Kidney glomerular epithelial cell (primary cell): Measurements from ENCODE around the gene SLC44A1.

Experiments
- DNase-seq: peaks from one replicate; lab custom pipeline; 2025; lab: John Stamatoyannopoulos, UW

Gene SLC44A1

DNA sequence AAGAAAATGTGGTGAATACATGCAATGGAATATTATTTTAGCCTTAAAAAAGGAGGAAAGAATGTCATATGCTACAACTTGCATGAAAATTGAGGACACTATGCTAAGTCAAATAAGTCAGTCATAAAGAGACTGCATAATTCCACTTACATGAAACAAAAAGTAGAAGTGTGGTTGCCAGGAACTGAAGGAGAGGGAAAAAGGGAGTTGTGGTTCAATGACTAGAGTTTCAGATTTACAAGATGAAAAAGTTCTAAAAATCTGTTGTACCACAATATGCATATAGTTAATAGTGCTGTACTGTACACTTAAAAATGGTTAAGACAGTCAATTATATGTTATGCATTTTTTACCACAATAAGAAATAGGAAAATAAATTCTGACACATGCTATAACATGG lies 95.4 kb downstream of the SLC44A1 start:
- no peak for DNase-seq

DNA sequence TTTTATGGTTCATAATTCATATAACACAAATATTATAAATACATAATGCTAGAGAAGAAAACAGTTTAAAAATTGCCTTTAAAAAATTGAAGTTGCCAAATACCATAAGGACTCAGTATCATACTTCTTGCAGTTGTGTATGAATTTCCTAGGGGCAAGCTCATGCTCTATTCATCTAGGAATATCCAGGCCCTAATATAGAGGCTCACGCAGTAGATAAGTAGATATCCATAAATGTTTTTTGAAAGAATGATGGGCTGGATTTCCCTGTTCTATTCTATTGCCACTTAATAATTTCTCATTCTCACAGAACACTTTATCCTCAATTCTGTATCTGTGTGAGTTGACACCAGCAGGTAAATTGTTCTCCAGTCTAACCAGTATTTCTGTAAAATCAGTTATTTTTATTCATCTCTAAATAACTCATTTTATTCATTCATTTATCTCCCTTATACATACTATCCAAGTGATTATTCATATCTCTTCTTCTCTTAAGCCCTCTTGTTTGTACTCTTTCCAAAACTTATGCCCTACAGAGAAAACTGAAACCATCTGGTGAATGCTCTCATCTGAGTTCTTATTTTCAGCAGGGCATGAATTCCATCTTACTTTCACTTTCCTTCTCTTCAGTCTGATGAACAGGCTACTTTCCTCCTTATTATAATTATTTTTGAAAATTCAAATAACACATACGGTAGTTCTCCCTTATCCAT lies 97.1 kb downstream of the SLC44A1 start:
- DNase-seq = no peak

DNA sequence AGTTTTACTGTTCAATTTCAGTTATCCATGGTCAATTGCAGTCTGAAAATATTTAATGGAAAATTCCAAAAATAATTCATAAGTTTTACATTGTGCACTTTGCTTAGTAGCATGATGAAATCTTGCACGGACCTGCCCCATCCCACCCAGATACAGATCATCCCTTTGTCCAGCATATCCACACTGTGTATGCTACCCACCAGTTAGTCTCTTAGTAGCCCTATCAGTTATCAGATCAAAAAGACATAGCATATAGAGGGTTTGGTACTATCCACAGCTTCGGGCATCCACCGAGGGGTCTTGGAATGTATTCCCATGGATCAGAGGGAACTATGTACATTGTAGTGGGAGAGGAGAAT lies 97.7 kb downstream of the SLC44A1 start:
- DNase-seq = no peak

DNA sequence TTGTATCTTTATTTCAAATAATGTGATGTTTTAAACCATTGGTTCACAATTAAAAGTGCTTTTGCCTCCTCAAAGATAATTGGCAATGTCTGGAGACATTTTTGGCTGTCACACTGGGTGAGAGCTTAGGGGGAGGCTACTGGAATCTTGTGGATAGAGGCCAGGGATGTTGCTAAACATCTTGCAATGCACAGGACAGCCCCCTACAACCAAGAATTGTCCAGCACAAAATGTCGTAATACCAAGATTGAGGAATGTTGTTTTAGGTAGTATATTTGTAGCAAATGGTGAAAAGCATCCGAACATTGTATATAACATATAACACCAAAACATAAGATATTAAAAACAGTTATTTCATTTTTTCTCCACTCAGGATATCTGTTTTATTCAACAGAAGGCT lies 99.8 kb downstream of the SLC44A1 start:
- DNase-seq = no peak

DNA sequence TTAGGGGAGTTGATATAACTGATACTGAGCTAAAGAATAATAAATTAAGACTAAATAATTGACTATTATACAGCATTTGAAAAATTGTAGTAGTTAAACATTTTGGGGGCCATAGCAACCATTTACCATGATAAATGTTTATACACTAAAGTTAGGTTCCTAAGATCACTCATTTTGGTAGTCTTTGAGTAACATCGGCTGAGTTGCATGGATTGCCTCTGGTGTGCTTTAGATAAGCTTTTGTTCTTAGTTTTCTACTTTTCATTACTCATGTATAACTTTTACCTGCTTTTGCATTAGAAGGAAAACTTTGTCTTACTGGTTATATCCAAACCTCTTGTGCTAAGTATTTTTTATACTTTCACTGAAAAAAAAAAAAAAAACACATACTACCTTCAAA lies 101.2 kb downstream of the SLC44A1 start:
- DNase-seq = no peak

DNA sequence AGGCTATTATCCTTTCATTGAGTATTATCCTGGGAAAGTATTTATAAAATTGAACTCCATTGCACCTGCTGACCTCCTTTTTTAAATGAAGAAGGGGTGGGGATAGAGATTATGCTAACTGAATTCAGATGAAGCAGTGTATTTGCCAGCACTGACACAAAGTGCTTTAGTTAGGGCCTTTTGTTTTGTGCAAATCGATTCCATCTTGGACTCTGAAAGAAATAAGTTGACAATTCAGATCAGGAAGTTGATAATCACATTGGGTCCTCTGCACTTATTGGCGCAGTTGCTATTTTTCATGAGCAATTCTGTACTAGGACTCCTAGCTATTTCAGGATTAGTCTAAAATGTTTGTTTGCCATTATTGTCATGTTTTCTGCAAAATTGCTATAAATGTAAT lies 101.8 kb downstream of the SLC44A1 start:
- no peak for DNase-seq

DNA sequence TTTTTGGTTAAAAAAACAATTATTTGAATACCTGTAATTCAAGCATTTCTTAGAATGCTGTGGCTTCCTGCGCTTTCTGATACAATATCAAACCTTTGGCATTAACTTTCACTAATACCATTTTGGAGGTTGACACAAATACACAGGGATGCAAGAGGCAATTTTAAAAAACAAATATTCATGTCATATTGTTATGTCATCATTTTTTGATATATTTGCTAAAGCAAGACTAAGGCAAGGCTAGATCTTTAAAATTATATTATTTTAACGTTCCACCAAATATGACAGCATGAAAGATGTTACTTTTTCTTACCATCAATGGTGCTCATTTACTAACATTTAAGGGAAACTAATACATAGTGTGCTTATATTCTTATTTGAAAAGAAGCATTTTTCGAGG lies 110.0 kb downstream of the SLC44A1 start:
- no peak for DNase-seq

DNA sequence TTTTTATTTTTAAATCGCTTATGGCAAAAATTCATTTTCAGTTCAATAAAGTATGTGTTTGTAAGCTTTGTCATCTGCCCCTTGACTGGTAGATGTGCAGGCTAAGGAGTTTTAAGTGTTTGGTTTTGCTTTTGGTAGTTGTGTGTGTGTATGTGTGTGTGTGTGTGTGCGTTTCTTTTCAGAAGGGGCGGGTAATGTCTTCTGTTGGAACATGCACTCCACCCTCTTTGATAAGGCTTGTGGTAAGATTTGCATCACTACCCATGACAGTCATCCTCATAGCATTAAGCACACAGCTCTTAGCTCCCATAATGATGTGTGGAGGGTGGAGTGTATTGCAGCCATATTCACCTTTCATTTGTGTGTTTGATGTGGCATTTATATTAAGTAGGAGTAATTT lies 111.3 kb downstream of the SLC44A1 start:
- DNase-seq = no peak

DNA sequence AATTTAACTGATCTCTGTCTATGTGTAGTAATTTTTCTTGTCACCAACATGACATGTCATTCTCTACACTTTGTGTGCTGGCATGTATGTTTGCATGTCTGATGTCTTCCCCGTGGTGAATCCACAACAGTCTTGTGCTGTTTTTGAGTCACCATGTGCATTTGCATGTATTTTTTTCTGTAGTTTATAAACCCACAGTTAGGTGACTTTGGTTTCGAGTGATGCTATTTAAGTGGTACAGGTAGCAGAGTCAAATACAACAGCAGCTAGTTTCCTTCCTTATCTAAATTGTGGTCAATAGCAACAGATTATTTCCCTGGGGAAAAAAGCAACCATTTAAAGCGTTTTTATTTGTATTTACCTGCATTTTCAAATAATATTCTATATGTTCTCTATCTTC lies 113.5 kb downstream of the SLC44A1 start:
- no peak for DNase-seq

DNA sequence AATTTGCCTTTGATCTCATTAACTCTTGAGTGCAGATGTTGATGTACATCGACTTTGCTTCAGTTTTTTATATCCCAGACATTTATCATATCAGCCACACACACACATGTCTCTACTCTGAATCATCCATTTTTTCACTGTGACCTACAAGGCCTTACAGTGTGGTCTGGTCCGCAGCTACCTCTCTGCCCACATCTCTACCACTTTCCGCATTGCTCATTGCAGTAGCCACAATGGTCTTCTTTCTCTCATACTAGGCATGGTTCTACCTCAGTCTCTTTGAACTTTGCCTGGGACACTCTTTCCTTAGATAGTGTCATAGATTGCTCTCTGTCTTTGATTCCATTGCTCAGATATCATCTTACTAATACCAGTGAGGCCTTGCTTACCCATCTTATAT lies 115.4 kb downstream of the SLC44A1 start:
- DNase-seq = no peak

DNA sequence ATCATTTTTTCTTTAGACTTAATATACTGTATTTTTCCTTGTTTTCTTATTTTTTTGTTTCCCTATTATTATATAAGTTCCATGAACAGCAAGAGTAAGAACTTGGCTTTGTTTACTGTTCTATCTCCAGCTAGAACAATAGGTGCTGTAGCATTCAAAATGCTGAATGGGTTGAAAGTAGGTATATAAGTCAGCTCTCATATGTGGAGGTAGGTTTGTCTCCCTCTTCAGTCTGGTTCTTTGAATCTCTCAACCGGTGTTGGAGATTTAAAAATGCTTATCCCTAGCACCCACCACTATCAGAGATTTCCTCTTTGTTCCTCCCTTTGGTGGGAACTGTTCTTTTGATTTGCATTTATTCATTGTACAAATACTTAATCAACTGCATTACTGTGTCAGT lies 115.9 kb downstream of the SLC44A1 start:
- DNase-seq = no peak

DNA sequence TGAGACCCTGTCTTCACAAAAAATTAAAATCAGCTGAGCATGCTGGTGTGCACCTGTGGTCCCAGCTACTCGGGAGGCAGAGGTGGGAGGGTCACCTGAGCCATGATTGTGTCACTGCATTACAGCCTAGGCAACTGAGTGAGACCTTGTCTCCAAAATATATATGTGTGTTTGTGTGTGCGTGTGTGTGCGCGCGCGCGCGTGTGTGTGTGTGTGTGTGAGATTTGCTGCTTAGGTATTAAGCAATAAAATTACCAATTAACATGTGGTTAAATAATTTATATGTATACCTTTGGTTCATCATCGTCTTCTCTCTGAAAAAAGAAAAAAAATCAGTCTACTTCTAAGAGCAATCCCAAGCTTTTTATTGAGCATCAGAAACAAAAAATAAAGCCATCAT lies 117.4 kb downstream of the SLC44A1 start:
- no peak for DNase-seq

DNA sequence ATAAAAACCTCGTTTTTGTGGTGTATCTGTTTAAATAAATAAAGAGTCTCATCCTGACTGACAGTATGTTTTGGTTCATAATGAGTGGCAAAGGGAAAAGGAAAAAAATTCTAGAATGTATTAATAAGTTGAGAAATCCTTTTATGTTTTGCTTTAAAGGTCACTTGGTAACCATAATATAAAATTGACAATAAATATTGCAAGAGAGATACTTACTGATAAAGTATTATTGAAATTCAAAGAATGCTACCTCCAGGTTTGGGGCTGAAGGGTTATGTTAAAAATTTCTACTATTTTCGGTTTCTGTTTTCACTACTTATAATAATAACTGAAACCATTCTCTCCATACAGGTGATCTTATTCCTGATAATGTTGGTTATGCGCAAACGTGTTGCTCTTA lies 118.0 kb downstream of the SLC44A1 start:
- DNase-seq = no peak

DNA sequence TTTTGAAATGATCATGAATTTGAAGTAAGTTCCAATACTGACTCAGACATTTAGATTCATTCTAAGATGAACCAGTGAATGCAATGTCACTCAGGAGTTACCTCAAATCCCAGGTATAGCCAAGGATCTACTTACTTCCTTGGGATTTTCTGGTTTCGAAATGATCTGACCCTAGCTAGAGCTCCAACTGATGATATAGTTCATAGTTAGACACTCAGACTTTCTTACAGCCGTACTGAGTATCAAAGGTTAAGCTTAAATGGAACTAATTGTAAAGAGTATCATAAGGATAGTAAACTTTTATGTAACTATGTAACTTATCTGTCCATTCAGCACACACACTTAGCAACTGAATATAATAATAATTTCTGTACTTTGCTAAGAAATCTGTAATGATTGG lies 119.4 kb downstream of the SLC44A1 start:
- DNase-seq = no peak

DNA sequence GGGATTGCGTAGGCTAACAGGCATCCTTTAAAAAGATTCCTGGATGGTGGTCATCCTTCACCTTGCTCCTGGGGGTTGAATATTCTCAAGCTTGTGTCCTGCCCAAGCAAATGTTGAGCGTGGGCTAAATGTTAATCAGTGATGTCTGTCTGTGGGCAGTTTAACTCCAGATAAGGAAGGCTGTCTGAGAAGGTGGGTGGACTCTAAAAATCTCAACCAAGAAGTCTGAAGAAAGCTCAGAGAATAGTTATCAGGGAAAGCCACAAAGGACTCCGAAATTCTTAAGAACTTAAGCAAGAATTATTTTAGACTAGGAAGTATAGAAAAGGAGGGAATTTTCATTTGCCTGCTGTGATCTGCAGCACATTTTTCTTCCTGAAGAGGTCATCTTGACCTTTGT lies 125.5 kb downstream of the SLC44A1 start:
- DNase-seq = no peak

DNA sequence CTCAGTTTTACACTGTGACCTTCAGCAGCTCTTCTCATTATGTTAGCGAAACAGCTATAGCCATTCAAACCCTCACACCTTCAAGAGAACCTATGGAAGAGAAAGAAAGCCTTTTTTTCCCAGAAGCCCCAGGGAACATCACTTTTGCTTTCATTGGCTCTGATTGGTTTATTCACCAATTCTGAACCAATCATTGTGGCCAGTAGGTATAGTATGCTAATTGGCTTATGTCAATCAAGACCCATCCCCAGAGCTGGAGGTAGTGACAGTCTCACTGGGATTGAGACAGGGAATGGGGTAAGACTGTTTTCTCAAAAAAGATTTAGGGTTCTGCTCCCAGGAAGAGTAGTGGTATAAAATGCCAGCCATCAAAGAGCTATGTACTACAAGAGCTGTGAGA lies 129.3 kb downstream of the SLC44A1 start:
- no peak for DNase-seq

DNA sequence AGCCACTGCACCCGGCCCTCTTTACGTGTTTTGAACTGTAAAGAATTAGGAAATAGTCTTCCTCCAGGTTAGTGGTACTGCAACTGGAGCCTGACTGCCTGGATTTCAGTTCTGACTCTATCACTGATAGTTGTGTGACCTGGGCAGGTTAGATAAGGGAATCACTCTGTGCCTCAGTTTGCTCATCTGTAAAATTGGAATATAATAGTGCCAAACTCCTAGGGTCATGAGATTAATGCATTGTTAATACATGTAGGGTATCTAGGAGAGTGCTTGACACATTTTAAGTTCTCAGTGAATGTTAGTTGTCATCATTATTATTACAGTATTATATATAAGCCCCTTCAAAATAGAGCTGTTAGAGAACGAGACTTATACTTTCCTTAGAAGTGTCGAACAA lies 130.9 kb downstream of the SLC44A1 start:
- no peak for DNase-seq

DNA sequence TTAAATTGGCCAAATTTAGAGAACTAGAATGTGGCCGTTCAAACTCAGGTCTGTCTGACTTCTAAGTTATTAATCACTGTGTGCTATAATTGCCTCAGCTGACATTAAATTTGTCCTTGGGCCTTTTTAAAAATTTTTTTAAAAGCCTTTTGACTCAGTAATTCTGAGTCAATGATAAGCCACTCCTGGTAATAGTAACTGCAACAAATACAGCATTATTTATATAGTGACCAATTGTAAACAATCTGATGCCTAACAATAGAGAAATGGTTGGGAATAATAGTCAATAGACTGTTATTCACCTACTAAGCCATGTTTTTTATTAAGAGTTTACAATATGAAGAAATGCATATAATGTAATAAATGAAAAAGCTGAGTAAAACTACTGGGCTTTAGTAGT lies 132.4 kb downstream of the SLC44A1 start:
- DNase-seq = no peak

DNA sequence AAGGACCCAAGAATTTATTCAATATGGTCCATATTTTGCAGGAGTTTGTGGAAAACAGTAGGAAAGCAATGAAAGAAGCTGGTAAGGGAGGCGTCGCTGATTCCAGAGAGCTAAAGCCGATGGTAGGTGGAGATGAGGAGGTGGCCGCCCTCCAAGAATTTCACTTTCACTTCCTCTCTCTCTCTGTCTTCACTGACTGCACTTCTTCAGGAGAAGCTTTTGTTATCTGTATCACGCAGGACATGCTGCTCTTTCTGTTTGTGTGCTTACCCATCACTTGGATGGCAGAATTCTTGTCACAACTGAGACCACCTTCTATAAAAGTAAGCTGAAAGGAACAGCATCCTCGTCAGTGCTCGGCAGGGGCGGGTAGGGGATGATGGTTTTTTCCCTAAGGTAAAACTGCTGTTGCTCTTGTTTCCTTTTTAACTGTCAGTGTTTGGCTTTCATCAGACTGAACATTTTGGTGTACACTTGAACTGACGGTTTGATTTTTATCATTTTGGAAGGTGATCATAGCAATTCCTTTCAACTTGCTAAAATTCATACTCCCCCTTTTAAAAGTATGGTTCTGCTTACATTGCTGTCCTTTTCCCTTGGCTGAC lies 141.0 kb downstream of the SLC44A1 start:
- DNase-seq = no peak

DNA sequence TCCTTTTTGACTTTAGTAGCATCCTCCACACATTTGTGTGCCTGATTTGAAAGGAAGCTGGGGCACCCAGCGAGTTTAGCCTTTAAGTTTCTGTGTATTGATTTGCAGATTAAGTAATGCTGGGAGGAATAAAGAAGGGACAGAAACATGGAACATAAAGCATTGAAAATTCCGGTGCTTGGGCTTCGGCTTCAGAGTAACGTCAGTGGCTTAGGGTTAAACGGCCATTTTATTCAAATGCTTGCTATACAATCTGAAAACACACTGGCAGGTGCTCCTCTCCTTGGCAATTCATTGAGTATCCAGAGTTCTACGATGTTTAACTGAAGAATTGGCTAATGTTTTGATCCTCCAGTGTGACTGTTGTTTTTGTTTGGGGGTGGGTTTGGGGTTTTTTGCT lies 145.3 kb downstream of the SLC44A1 start:
- no peak for DNase-seq

DNA sequence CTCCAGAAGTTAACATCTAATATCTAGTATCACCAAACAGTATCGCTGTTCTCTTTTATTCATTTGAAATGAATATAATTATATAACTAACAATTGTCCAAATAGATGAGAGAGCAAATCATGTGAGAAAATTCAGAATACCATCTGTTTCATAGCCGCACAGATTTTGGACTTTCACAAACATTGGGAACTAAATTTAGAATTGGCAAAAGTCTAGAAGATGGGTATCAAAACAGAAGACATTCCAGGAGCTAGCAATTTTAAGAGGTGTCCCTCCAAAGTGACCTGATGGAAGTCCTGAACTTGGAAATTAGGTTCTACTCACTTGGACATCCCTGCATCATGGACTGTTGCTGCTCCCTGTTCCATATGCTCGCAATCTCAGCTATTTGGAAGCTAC lies 146.4 kb downstream of the SLC44A1 start:
- no peak for DNase-seq

DNA sequence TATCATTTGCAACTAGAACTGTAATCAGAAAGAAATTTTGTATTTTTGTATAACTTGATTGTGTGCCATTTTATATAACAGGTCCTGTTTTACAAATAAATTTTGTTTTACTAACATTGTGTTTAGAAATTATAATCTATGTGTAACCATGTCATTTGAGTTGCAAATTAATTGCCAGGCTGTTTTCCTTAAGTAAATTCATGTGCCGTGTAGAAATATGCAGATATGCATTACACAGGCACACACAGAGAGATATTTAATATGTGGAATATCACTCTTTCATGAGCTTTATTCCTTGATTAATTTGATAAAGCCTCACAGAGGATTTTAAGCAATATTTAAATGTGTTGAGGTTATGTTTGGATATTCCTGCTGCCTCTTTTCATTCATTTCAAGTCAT lies 146.8 kb downstream of the SLC44A1 start:
- DNase-seq = no peak

DNA sequence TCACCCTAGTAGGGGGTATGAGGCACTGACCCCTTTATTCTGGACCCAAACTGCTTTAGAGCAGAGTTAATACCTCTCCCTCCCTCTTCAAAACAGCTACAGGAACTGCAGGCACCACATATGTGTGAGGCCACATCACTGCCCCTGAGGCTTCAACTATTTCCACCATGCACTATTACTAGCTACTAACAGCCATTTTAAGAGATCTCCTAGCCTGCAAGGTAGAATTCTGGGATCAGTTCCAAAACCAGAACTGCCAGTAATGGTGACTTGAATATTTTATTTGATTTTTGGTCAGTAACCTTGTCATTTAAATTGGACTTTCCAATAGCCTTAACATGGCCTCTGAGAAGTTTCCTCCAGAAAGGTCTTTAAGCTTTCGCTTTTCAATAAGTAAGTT lies 148.1 kb downstream of the SLC44A1 start:
- no peak for DNase-seq

DNA sequence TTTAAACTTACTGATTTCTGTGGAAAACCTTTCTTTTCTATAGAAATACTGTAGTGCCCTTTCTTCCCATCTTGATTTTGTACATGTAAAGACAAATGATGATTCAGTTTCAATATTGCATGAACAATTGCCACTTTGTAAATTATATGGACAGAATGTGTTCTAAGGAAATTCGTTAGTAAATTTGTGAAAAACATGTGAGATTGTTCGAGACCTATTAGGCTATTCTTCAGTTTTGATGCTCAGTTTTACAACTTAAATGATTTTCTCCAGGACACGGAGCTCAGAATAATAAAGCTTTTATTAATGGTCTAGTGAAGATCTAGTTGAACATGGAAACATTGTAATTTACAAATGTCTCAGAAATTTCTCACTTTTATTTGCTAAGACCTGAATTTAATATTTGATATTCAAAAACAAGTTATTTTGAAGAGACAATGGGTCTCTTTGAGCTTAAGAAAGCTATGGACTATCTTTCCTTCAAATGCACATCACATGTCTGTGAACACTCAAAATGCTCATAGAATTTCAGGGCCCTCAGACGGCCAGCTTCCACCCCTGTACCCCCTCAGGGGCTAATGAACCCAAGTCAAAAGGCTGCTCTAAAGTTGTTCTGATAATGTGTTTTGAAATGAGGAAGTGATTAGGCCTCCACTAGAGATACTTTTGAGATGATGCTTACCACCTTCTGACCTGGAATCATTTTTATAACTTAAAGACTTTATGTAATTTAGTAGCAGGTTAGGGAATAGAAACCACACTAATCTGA lies 149.3 kb downstream of the SLC44A1 start:
- DNase-seq = no peak
